ENCODE measurements around the gene MYO6.

The MYO6 gene

GRCh38 chr6:75794351-75794846 is 45.4 kb downstream of the MYO6 start:
- H3K27ac ChIP-seq = no peak overlapping the region
- no peak for TF ChIP-seq CTCF (conservative IDR thresholded peaks at IDR 0.05)

- no peak overlapping the region for H3K27ac ChIP-seq
Measured at GRCh38 chr6:75794954-75795739, 46.1 kb downstream of the MYO6 start.

GRCh38 chr6:75796723-75797122 is 47.7 kb downstream of the MYO6 start:
- TF ChIP-seq CTCF (conservative IDR thresholded peaks at IDR 0.05) = no peak
- no peak overlapping the region for H3K27ac ChIP-seq

More at GRCh38 chr6:75794954-75795739, 46.1 kb downstream of the MYO6 start:
- no peak for TF ChIP-seq CTCF (conservative IDR thresholded peaks at IDR 0.05)

- no peak for TF ChIP-seq CTCF (conservative IDR thresholded peaks at IDR 0.05)
Measured at GRCh38 chr6:75800133-75800532, 51.1 kb downstream of the MYO6 start.

GRCh38 chr6:75800708-75801505 is 51.9 kb downstream of the MYO6 start:
- TF ChIP-seq CTCF (conservative IDR thresholded peaks at IDR 0.05) = no peak
- H3K27ac ChIP-seq = no peak overlapping the region

More at GRCh38 chr6:75800133-75800532, 51.1 kb downstream of the MYO6 start:
- H3K27ac ChIP-seq = no peak overlapping the region

- TF ChIP-seq CTCF (conservative IDR thresholded peaks at IDR 0.05) = no peak
- H3K27ac ChIP-seq = no peak overlapping the region
Measured at GRCh38 chr6:75802366-75802765, 53.3 kb downstream of the MYO6 start.

- no peak overlapping the region for H3K27ac ChIP-seq
- TF ChIP-seq CTCF (conservative IDR thresholded peaks at IDR 0.05) = no peak
Measured at GRCh38 chr6:75808507-75808906, 59.5 kb downstream of the MYO6 start.
